ENCODE results near the gene NCK1. TPM values are rescaled to one million over a fixed set of nuclear protein-coding genes. Genes with fewer than 3 reads are reported as not detected.

The NCK1 gene
- total and polyA plus RNA-seq, 2 experiments from 2014 or later = 28.4 to 28.7 TPM

DNA sequence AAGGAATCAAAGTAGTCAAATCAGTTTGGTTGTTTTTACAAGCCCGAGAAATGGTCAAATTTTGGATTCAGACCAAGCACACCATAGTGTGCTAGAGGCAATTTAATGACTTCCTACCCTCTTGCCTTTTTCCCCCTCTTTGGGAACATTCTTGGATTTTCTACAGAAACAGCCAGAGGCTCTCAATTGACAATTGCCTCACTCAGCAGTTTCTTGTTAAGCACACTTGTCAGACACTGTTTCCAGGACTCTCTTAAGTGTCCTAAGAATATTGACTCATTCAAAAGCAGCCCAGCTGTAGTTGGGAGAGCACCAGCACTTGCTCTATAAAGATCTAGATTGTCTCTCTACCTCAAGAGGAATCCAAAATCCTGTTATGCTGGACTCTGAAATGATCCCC, 44.6 kb upstream of the NCK1 start:
- peaks cover 29% of the 10 kb centered on the region for H3K27me3 Mint-ChIP-seq (ENCODE audit: insufficient read depth, low read depth, poor library complexity)
- Histone ChIP-seq H3K4me2 (peak overlapping the region; percentile 86; the same call in 1 of the 2 replicates), H3K9me2 (ENCODE audit: insufficient read depth) (no peaks in the 10 kb centered on the region), H4K20me1 (replicated peaks; ENCODE audit: insufficient read depth) (peaks cover 9% of the 10 kb centered on the region; the same call in 1 of the 2 replicates), H3K79me2 (replicated peaks; ENCODE audit: insufficient read depth) (peaks cover 14% of the 10 kb centered on the region), H3K4me3 (no peak overlapping the region), H3K36me3 (ENCODE audit: insufficient read depth) (no peaks in the 10 kb centered on the region), H2AFZ (peak overlapping the region; percentile 99), H3K27ac (ENCODE audit: low read depth) (no peak overlapping the region), H3F3A (replicated peaks; ENCODE audit: low read depth) (0 out of 2 replicates have a peak, but pooled peaks cover 4% of the 10 kb centered on the region), H3K27me3 (ENCODE audit: insufficient read depth) (peaks cover 26% of the 10 kb centered on the region), H3K4me1 (ENCODE audit: insufficient read depth) (peaks cover 7% of the 10 kb centered on the region)
- TF ChIP-seq, protein P1, sequence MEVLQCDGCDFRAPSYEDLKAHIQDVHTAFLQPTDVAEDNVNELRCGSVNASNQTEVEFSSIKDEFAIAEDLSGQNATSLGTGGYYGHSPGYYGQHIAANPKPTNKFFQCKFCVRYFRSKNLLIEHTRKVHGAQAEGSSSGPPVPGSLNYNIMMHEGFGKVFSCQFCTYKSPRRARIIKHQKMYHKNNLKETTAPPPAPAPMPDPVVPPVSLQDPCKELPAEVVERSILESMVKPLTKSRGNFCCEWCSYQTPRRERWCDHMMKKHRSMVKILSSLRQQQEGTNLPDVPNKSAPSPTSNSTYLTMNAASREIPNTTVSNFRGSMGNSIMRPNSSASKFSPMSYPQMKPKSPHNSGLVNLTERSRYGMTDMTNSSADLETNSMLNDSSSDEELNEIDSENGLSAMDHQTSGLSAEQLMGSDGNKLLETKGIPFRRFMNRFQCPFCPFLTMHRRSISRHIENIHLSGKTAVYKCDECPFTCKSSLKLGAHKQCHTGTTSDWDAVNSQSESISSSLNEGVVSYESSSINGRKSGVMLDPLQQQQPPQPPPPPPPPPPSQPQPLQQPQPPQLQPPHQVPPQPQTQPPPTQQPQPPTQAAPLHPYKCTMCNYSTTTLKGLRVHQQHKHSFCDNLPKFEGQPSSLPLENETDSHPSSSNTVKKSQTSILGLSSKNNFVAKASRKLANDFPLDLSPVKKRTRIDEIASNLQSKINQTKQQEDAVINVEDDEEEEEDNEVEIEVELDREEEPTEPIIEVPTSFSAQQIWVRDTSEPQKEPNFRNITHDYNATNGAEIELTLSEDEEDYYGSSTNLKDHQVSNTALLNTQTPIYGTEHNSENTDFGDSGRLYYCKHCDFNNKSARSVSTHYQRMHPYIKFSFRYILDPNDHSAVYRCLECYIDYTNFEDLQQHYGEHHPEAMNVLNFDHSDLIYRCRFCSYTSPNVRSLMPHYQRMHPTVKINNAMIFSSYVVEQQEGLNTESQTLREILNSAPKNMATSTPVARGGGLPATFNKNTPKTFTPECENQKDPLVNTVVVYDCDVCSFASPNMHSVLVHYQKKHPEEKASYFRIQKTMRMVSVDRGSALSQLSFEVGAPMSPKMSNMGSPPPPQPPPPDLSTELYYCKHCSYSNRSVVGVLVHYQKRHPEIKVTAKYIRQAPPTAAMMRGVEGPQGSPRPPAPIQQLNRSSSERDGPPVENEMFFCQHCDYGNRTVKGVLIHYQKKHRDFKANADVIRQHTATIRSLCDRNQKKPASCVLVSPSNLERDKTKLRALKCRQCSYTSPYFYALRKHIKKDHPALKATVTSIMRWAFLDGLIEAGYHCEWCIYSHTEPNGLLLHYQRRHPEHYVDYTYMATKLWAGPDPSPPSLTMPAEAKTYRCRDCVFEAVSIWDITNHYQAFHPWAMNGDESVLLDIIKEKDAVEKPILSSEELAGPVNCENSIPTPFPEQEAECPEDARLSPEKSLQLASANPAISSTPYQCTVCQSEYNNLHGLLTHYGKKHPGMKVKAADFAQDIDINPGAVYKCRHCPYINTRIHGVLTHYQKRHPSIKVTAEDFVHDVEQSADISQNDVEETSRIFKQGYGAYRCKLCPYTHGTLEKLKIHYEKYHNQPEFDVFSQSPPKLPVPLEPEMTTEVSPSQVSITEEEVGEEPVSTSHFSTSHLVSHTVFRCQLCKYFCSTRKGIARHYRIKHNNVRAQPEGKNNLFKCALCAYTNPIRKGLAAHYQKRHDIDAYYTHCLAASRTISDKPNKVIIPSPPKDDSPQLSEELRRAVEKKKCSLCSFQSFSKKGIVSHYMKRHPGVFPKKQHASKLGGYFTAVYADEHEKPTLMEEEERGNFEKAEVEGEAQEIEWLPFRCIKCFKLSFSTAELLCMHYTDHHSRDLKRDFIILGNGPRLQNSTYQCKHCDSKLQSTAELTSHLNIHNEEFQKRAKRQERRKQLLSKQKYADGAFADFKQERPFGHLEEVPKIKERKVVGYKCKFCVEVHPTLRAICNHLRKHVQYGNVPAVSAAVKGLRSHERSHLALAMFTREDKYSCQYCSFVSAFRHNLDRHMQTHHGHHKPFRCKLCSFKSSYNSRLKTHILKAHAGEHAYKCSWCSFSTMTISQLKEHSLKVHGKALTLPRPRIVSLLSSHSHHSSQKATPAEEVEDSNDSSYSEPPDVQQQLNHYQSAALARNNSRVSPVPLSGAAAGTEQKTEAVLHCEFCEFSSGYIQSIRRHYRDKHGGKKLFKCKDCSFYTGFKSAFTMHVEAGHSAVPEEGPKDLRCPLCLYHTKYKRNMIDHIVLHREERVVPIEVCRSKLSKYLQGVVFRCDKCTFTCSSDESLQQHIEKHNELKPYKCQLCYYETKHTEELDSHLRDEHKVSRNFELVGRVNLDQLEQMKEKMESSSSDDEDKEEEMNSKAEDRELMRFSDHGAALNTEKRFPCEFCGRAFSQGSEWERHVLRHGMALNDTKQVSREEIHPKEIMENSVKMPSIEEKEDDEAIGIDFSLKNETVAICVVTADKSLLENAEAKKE (CRISPR knock-in tag; IDR thresholded peaks at IDR 0.05) = no peak
- TF ChIP-seq CREB1 (CRISPR knock-in tag; IDR thresholded peaks at IDR 0.05; ENCODE audit: low read depth) (no peak), ZNF331 (CRISPR knock-in tag; IDR thresholded peaks at IDR 0.05; ENCODE audit: low read depth) (no peak), NANOG (IDR thresholded peaks at IDR 0.05; ENCODE audit: borderline replicate concordance) (no peak), EZH2 (IDR thresholded peaks at IDR 0.05; ENCODE audit: low read depth, unreplicated experiment) (no peak), JUNB (IDR thresholded peaks at IDR 0.05; ENCODE audit: unreplicated experiment) (no peak), STAT1 (IDR thresholded peaks at IDR 0.05; ENCODE audit: unreplicated experiment) (no peak)
- DNase-seq (ENCODE audit: low spot score) (no peak), ATAC-seq (no peak)
- peaks cover 8% of the 10 kb centered on the region for H3K36me3 Mint-ChIP-seq (ENCODE audit: low read depth)
- peaks cover 18% of the 10 kb centered on the region for H3K4me1 Mint-ChIP-seq
- H3K4me3 Mint-ChIP-seq = no peak overlapping the region
- H3K9me3 Mint-ChIP-seq = peaks cover 9% of the 10 kb centered on the region
- H3K27ac Mint-ChIP-seq = no peak overlapping the region
